ENCODE data around the gene ARHGAP10. TPM values are rescaled to one million over a fixed set of nuclear protein-coding genes. Genes with fewer than 3 reads are reported as not detected.

ARHGAP10 gene
- total and polyA plus RNA-seq, 10 of the 15 experiments (the other 5 are each of a cell fraction or from before 2014, with no cell fraction given) = 1.3 to 25.8 (median 17.2) TPM

DNA sequence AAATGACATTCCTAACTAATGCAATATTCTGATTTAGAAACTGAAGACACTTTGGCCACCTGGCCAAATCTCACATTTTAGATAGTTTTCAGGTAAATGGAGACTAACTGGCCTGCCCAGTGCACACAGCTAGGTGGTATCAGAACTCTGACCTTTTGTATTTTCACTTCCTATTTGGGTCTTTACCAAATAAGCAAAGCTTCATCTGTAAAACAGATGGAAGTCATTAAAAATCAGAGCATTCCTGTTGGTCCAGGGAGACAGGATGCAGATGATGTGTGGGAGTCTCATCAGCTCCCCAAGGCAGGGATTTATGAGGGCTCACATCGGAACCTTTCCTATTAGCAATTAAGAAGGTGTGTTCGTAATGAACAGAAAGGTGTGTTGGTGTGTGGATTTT lies 57.7 kb downstream of the ARHGAP10 start:
- peak; percentile 41 for FAIRE-seq

More for the DNA sequence above, 57.7 kb downstream of the ARHGAP10 start:
- BruUV-seq (replicated peaks) = no TSS peak
- no peaks in the 10 kb centered on the region; a peak in 1 of 4 replicates for H3K36me3 ChIP-seq (ENCODE audit: control insufficient read depth in 2 of 2, insufficient read depth in 2 of 2, low read length in 1 of 2)
- peaks cover 61% of the 10 kb centered on the region for H3K4me1 ChIP-seq (ENCODE audit: control insufficient read depth, insufficient read depth, low read length)
- H4K20me1 ChIP-seq (ENCODE audit: control insufficient read depth, insufficient read depth) = no peaks in the 10 kb centered on the region
- no peaks in the 10 kb centered on the region for H3K9me3 ChIP-seq (replicated peaks; ENCODE audit: control insufficient read depth, insufficient read depth, low read length)
- ChIA-PET RAD21 (ENCODE audit: unreplicated experiment) (interaction anchor here (0.6 to 3.2 kb wide), 11 partner anchors 10 to 81 kb away, joined by 3 to 21 read pairs (median 4); partner anchors contain the start of gene ARHGAP10), SMC1A (ENCODE audit: uncharacterized antibody, unreplicated experiment) (interaction anchor here (0.6 to 2.6 kb wide), 17 partner anchors 8 to 76 kb away, joined by 3 to 23 read pairs (median 4); partner anchors contain the start of gene ARHGAP10), CTCF (interaction anchor here (1.7 to 5.6 kb wide), 5 partner anchors 9 to 81 kb away, joined by 4 to 81 read pairs (median 8); no protein-coding TSS in a partner anchor), POLR2A (interaction anchor here (0.5 to 1.6 kb wide), 8 partner anchors 8 to 168 kb away, joined by 3 to 13 read pairs (median 6); partner anchors contain the start of gene PRMT9)
- 100% methylated on average over 2 of the region's 2 CpGs for WGBS (ENCODE audit: insufficient coverage, insufficient replicate concordance, low lambda C conversion rate, missing lambda C conversion rate)
- intact Hi-C loops (cut with micrococcal nuclease; ENCODE audit: unreplicated experiment) (loop anchor here (5.0 kb wide), 1 partner anchor 48 kb away; no protein-coding TSS in a partner anchor), in situ Hi-C loops (cut with MboI) (no loop called here)
- no peaks in the 10 kb centered on the region for H3K27me3 ChIP-seq (replicated peaks in 1 of 2; ENCODE audit: control insufficient read depth in 2 of 2, insufficient read depth in 2 of 2, low read length in 1 of 2)
- H3K4me3 ChIP-seq = no peak overlapping the region
- no peak for DNase-seq (ENCODE audit: low read depth, low spot score)
- no peak overlapping the region for H3K9ac ChIP-seq (ENCODE audit: control insufficient read depth, insufficient read depth, low read length)
- no peak overlapping the region for H2AFZ ChIP-seq (ENCODE audit: control insufficient read depth, low read depth, low read length)
- TF ChIP-seq, protein P1, sequence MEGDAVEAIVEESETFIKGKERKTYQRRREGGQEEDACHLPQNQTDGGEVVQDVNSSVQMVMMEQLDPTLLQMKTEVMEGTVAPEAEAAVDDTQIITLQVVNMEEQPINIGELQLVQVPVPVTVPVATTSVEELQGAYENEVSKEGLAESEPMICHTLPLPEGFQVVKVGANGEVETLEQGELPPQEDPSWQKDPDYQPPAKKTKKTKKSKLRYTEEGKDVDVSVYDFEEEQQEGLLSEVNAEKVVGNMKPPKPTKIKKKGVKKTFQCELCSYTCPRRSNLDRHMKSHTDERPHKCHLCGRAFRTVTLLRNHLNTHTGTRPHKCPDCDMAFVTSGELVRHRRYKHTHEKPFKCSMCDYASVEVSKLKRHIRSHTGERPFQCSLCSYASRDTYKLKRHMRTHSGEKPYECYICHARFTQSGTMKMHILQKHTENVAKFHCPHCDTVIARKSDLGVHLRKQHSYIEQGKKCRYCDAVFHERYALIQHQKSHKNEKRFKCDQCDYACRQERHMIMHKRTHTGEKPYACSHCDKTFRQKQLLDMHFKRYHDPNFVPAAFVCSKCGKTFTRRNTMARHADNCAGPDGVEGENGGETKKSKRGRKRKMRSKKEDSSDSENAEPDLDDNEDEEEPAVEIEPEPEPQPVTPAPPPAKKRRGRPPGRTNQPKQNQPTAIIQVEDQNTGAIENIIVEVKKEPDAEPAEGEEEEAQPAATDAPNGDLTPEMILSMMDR (IDR thresholded peaks at IDR 0.05 in 2 of 3, conservative IDR thresholded peaks at IDR 0.05 in 1 of 3; ENCODE audit: control insufficient read depth in 2 of 3, extremely low read depth in 1 of 3, insufficient read depth in 1 of 3, low read depth in 3 of 3, low read length in 3 of 3) = 0 out of 6 replicates have a peak, but pooled peaks of 1 of the 3 experiments have one; percentile 7
- TF ChIP-seq YBX1 (IDR thresholded peaks at IDR 0.05) = no peak
- no peak for TF ChIP-seq CBX3 (IDR thresholded peaks at IDR 0.05; ENCODE audit: borderline replicate concordance, low read depth)
- no peak for TF ChIP-seq ZZZ3 (IDR thresholded peaks at IDR 0.05; ENCODE audit: control insufficient read depth, insufficient read length, low read depth)
- peak; percentile 60; the same call in 1 of the 2 replicates for TF ChIP-seq SPI1 (IDR thresholded peaks at IDR 0.05; ENCODE audit: borderline replicate concordance, insufficient read depth, low read depth, low read length)
- no peak for TF ChIP-seq WRNIP1 (IDR thresholded peaks at IDR 0.05; ENCODE audit: borderline replicate concordance, low read depth, low read length)
- no peak for TF ChIP-seq PAX5 (IDR thresholded peaks at IDR 0.05; ENCODE audit: borderline replicate concordance, low read depth, low read length)
- no peak for TF ChIP-seq MEF2A (IDR thresholded peaks at IDR 0.05; ENCODE audit: insufficient read depth, low read depth, low read length)
- TF ChIP-seq NR2F1 (conservative IDR thresholded peaks at IDR 0.05) = peak; percentile 77
- TF ChIP-seq ZBED1 (IDR thresholded peaks at IDR 0.05; ENCODE audit: borderline replicate concordance) = no peak
- no peak for ATAC-seq
- no peak overlapping the region for H3K4me2 ChIP-seq (ENCODE audit: control insufficient read depth, insufficient read depth)
- H3K27ac ChIP-seq (ENCODE audit: control insufficient read depth, insufficient read depth) = peak overlapping the region; percentile 30
- H3K79me2 ChIP-seq (ENCODE audit: control insufficient read depth, insufficient read depth, low read length) = peaks cover 81% of the 10 kb centered on the region

All from GM12878 (cell line).